GM12891 (cell line): Measurements from ENCODE around the gene FOXK2.

ENCODE experiments used
- PAX5 ChIP-seq: IDR thresholded peaks from 2 replicates; pipeline ENCODE4 v1.6.1; 2011; ENCODE audit warnings: low read length, moderate library complexity, mild to moderate bottlenecking; ENCODE audit not compliant: insufficient read depth, severe bottlenecking
- POLR2A ChIP-seq: IDR thresholded peaks from 2 replicates; pipeline ENCODE4 v1.6.1; 2011; ENCODE audit warnings: low read depth, low read length, control low read depth
- POLR2AphosphoS5 ChIP-seq: IDR thresholded peaks from 2 replicates; pipeline ENCODE4 v1.6.1; 2011; ENCODE audit warnings: low read depth, low read length, control low read depth
- SPI1 ChIP-seq: IDR thresholded peaks from 2 replicates; pipeline ENCODE4 v1.6.1; 2011; ENCODE audit warnings: low read depth, low read length, control low read depth
- TAF1 ChIP-seq: IDR thresholded peaks from 2 replicates; pipeline ENCODE4 v1.6.1; 2011; ENCODE audit warnings: low read depth, low read length, control low read depth

GRCh38 chr17:82630212-82630611, 110.7 kb downstream of the FOXK2 start:
- TF ChIP-seq POLR2A = no peak
- no peak for TF ChIP-seq SPI1
- TF ChIP-seq POLR2AphosphoS5 = no peak
- TF ChIP-seq TAF1 = no peak
- no peak for TF ChIP-seq PAX5
